ENCODE results near the gene GGCX. TPM values are rescaled to one million over a fixed set of nuclear protein-coding genes. Genes with fewer than 3 reads are reported as not detected.

GGCX gene
- total and polyA plus RNA-seq, 2 of the 13 experiments (the other 11 are each of a cell fraction or from before 2014, with no cell fraction given), result 72.5 to 103 TPM

DNA sequence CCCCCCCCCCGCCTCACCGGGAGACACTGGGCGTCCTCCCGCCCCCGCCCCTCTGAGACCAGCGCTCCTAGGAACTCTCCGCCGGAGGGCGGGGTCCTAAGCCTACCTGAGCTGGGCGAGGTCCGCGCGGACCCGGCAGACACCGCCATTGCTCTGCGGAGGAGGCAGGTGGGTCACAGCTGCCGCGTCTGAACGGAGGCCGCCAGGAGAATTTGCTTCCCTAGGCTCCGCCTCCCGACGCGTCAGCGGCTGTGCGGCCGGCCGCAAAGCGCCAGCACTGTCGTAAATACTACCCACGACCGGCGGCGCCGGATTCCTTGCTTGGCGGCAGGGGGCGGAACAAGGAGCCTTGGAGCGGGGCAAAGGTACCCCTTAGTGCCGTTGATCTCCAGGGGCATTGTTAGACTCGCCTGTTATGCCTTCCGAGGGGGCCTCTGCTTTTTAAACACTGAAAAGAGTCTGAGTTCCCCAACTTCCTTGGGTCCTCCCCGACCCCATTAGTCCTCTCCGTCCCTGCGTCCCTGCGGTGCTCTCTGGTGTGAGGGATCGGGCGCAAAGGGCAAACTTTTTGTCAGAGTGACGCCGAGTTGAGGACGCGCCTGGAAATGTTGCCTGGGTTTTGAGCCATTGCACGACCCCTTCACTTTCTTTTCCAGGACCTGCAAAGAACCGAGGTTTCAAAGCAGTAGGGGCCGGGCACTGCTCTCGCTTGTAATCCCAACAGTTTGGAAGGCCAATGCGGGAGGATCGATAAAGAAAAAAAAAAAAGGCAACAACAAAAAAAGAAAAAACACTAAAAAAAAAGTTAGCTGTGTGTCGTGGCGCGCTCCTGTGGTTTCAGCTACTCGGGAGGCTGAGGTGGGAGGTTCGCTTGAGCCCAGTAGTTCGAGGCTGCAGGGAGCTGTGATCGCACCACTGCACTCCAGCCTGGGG lies at the start of gene GGCX (continued):
- TF ChIP-seq, protein P1, sequence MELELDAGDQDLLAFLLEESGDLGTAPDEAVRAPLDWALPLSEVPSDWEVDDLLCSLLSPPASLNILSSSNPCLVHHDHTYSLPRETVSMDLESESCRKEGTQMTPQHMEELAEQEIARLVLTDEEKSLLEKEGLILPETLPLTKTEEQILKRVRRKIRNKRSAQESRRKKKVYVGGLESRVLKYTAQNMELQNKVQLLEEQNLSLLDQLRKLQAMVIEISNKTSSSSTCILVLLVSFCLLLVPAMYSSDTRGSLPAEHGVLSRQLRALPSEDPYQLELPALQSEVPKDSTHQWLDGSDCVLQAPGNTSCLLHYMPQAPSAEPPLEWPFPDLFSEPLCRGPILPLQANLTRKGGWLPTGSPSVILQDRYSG (CRISPR knock-in tag; IDR thresholded peaks at IDR 0.05), result no peak
- peak; percentile 92 for TF ChIP-seq POGZ (CRISPR knock-in tag; IDR thresholded peaks at IDR 0.05)
- no peak for TF ChIP-seq ZBTB3 (CRISPR knock-in tag; IDR thresholded peaks at IDR 0.05; ENCODE audit: borderline replicate concordance, low read depth)
- TF ChIP-seq, protein P2, sequence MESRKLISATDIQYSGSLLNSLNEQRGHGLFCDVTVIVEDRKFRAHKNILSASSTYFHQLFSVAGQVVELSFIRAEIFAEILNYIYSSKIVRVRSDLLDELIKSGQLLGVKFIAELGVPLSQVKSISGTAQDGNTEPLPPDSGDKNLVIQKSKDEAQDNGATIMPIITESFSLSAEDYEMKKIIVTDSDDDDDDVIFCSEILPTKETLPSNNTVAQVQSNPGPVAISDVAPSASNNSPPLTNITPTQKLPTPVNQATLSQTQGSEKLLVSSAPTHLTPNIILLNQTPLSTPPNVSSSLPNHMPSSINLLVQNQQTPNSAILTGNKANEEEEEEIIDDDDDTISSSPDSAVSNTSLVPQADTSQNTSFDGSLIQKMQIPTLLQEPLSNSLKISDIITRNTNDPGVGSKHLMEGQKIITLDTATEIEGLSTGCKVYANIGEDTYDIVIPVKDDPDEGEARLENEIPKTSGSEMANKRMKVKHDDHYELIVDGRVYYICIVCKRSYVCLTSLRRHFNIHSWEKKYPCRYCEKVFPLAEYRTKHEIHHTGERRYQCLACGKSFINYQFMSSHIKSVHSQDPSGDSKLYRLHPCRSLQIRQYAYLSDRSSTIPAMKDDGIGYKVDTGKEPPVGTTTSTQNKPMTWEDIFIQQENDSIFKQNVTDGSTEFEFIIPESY (CRISPR knock-in tag; IDR thresholded peaks at IDR 0.05), result no peak
- TF ChIP-seq, protein P3, sequence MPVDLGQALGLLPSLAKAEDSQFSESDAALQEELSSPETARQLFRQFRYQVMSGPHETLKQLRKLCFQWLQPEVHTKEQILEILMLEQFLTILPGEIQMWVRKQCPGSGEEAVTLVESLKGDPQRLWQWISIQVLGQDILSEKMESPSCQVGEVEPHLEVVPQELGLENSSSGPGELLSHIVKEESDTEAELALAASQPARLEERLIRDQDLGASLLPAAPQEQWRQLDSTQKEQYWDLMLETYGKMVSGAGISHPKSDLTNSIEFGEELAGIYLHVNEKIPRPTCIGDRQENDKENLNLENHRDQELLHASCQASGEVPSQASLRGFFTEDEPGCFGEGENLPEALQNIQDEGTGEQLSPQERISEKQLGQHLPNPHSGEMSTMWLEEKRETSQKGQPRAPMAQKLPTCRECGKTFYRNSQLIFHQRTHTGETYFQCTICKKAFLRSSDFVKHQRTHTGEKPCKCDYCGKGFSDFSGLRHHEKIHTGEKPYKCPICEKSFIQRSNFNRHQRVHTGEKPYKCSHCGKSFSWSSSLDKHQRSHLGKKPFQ (CRISPR knock-in tag; IDR thresholded peaks at IDR 0.05; ENCODE audit: insufficient replicate concordance), result no peak
- TF ChIP-seq EED (CRISPR knock-in tag; IDR thresholded peaks at IDR 0.05), result peak; percentile 81
- TF ChIP-seq LCORL (IDR thresholded peaks at IDR 0.05), result no peak
- TF ChIP-seq LCORL (CRISPR knock-in tag; IDR thresholded peaks at IDR 0.05), result peak; percentile 90
- peak; percentile 67; the same call in 1 of the 2 replicates for TF ChIP-seq ZBTB7B (CRISPR knock-in tag; IDR thresholded peaks at IDR 0.05)
- TF ChIP-seq FOXA1 (IDR thresholded peaks at IDR 0.05), result no peak
- peak; percentile 27; the same call in 1 of the 2 replicates for TF ChIP-seq FOXA1 (CRISPR knock-in tag; IDR thresholded peaks at IDR 0.05)
- no peak for TF ChIP-seq MTF1 (CRISPR knock-in tag; IDR thresholded peaks at IDR 0.05)
- TF ChIP-seq, protein P4, sequence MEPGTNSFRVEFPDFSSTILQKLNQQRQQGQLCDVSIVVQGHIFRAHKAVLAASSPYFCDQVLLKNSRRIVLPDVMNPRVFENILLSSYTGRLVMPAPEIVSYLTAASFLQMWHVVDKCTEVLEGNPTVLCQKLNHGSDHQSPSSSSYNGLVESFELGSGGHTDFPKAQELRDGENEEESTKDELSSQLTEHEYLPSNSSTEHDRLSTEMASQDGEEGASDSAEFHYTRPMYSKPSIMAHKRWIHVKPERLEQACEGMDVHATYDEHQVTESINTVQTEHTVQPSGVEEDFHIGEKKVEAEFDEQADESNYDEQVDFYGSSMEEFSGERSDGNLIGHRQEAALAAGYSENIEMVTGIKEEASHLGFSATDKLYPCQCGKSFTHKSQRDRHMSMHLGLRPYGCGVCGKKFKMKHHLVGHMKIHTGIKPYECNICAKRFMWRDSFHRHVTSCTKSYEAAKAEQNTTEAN (CRISPR knock-in tag; conservative IDR thresholded peaks at IDR 0.05), result peak; percentile 45
- TF ChIP-seq, protein P5, sequence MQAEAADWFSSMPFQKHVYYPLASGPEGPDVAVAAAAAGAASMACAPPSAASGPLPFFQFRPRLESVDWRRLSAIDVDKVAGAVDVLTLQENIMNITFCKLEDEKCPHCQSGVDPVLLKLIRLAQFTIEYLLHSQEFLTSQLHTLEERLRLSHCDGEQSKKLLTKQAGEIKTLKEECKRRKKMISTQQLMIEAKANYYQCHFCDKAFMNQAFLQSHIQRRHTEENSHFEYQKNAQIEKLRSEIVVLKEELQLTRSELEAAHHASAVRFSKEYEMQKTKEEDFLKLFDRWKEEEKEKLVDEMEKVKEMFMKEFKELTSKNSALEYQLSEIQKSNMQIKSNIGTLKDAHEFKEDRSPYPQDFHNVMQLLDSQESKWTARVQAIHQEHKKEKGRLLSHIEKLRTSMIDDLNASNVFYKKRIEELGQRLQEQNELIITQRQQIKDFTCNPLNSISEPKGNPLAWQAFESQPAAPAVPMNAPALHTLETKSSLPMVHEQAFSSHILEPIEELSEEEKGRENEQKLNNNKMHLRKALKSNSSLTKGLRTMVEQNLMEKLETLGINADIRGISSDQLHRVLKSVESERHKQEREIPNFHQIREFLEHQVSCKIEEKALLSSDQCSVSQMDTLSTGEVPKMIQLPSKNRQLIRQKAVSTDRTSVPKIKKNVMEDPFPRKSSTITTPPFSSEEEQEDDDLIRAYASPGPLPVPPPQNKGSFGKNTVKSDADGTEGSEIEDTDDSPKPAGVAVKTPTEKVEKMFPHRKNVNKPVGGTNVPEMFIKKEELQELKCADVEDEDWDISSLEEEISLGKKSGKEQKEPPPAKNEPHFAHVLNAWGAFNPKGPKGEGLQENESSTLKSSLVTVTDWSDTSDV (CRISPR knock-in tag; IDR thresholded peaks at IDR 0.05), result 0 out of 2 replicates have a peak, but pooled peaks have one; percentile 84
- TF ChIP-seq NR3C1 (CRISPR knock-in tag; IDR thresholded peaks at IDR 0.05), result no peak
- TF ChIP-seq YEATS2 (CRISPR knock-in tag; IDR thresholded peaks at IDR 0.05; ENCODE audit: borderline replicate concordance), result peak; percentile 92
- peak; percentile 74; the same call in 1 of the 2 replicates for TF ChIP-seq ZMAT3 (CRISPR knock-in tag; conservative IDR thresholded peaks at IDR 0.05)
- 0 out of 2 replicates have a peak, but pooled peaks have one; percentile 52 for TF ChIP-seq HNRNPL (IDR thresholded peaks at IDR 0.05; ENCODE audit: low read depth, low read length)
- peak; percentile 80 for TF ChIP-seq ZNF501 (CRISPR knock-in tag; IDR thresholded peaks at IDR 0.05)
- TF ChIP-seq ZSCAN29 (CRISPR knock-in tag; conservative IDR thresholded peaks at IDR 0.05), result peak; percentile 72; the same call in 1 of the 2 replicates
- TF ChIP-seq ZNF558 (CRISPR knock-in tag; IDR thresholded peaks at IDR 0.05; ENCODE audit: borderline replicate concordance), result 0 out of 2 replicates have a peak, but pooled peaks have one; percentile 38

Data from HepG2 (cell line).